Esophagus squamous epithelium (tissue), 4 donors: ENCODE results near the gene MRTO4.

Source experiments
- CTCF ChIP-seq, 6 experiments: fragments of 450-650 bp in 4 of 6; fragments of 200-600 bp in 2 of 6; sonication (generic) in 2 of 6; IDR thresholded peaks; one replicate each; pipeline ENCODE4 v1.5.1; 2016 to 2019; ENCODE audit warnings: antibody characterized with exemption in 6 of 6, mild to moderate bottlenecking in 4 of 6, moderate library complexity in 4 of 6
- POLR2A ChIP-seq, 4 donors: fragments of 450-650 bp; IDR thresholded peaks; one replicate each; pipeline ENCODE4 v1.6.1; 2017; ENCODE audit warnings: antibody characterized with exemption in 4 of 4, mild to moderate bottlenecking in 4 of 4, moderate library complexity in 3 of 4

DNA sequence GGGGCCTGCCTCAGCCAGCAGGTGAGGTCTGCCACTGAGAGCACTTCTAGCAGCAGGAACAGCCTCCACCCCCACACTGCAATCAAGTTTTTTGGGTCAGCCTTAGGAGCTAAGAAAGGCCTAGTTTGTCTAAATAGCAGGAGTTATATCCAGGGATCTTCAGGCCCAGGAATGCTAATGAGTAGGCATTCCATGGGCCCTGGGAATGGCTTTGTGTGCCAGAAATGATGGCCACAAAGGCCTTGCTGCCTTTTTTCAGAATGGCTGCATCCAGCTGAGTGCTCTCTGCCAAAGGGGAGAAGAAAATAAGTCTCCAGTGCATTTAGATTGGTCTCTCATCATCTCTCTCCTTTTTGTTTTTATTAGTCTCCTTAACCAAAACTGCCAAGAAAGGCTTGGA lies 2.8 kb downstream of the MRTO4 start:
- TF ChIP-seq CTCF (IDR thresholded peaks at IDR 0.05) (no peak), POLR2A (IDR thresholded peaks at IDR 0.05) (no peak)
